RWPE1 (cell line): ENCODE results near the gene SDHB.
A peak's percentile ranks its signal among the peaks of the same experiment; 100 is the strongest.

Experiments used
- CTCF ChIA-PET: fragments of 350-600 bp; sonication (Branson Sonifier 250); formaldehyde crosslinking; extraction: SDS; loops from one replicate; lab custom pipeline; 2021; lab: Yijun Ruan, JAX
- POLR2A ChIA-PET: fragments of 400-600 bp; formaldehyde crosslinking; extraction: SDS; loops from one replicate; lab custom pipeline; 2020; ENCODE audit warnings: antibody characterized with exemption; ENCODE audit not compliant: low non-redundant PET; lab: Yijun Ruan, JAX
- DNase-seq: peaks from one replicate; pipeline ENCODE4 v3.0.0; 2012; ENCODE audit warnings: low spot score
- H3K27ac ChIP-seq: fragments of 450-650 bp; 2 replicates; pipeline ENCODE4 v1.5.1; 2017
- TF ChIP-seq, protein P1 (sequence below): fragments of 450-650 bp; conservative IDR thresholded peaks from 2 replicates; pipeline ENCODE4 v1.5.1; 2017; ENCODE audit warnings: low read depth, mild to moderate bottlenecking

The SDHB gene

DNA sequence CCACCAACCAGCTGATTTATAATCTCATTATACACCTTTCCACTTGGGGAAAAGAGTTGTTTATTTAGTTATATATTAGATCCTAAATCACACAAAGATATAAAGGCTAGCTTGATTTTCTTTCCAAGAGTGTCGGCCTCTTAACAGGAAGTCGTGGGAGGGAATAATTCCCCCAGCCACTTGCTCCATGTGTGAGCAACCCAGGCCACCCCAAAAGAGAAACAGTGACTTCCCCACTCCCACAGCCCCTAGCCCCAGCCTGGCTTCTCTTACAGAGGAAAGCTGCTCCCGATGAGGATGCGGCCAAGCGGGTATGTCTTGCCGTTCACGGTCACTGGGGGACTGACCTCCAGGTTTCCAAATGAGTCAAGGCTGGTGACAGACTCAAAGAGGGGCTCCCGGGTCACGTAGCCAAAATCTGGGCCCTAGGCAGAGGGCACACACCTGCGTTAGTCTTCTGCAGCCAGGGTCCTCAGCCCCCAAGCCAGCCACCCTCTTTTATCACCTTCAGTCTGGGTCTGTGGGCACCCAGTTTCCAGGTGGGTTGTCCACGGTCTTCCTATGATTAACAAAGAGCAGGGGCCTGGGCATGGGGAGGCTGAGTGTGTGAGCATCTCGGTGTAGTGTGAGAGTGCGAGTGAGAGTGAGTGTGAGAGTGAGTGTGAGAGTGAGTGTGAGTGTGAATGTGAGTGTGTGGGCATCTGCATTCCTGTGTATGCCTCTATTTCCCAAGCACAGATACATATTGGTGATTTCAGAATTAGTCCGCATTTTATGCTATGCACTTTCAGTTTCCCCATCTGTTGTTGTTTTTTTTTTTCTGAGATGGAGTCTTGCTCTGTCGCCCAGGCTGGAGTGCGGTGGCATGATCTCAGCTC, 25.4 kb upstream of the SDHB start:
- DNase-seq: no peak
- ChIA-PET CTCF (no interaction called here), POLR2A (no interaction called here)
- TF ChIP-seq, protein P1, sequence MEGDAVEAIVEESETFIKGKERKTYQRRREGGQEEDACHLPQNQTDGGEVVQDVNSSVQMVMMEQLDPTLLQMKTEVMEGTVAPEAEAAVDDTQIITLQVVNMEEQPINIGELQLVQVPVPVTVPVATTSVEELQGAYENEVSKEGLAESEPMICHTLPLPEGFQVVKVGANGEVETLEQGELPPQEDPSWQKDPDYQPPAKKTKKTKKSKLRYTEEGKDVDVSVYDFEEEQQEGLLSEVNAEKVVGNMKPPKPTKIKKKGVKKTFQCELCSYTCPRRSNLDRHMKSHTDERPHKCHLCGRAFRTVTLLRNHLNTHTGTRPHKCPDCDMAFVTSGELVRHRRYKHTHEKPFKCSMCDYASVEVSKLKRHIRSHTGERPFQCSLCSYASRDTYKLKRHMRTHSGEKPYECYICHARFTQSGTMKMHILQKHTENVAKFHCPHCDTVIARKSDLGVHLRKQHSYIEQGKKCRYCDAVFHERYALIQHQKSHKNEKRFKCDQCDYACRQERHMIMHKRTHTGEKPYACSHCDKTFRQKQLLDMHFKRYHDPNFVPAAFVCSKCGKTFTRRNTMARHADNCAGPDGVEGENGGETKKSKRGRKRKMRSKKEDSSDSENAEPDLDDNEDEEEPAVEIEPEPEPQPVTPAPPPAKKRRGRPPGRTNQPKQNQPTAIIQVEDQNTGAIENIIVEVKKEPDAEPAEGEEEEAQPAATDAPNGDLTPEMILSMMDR: no peak
- H3K27ac ChIP-seq: no peak overlapping the region

DNA sequence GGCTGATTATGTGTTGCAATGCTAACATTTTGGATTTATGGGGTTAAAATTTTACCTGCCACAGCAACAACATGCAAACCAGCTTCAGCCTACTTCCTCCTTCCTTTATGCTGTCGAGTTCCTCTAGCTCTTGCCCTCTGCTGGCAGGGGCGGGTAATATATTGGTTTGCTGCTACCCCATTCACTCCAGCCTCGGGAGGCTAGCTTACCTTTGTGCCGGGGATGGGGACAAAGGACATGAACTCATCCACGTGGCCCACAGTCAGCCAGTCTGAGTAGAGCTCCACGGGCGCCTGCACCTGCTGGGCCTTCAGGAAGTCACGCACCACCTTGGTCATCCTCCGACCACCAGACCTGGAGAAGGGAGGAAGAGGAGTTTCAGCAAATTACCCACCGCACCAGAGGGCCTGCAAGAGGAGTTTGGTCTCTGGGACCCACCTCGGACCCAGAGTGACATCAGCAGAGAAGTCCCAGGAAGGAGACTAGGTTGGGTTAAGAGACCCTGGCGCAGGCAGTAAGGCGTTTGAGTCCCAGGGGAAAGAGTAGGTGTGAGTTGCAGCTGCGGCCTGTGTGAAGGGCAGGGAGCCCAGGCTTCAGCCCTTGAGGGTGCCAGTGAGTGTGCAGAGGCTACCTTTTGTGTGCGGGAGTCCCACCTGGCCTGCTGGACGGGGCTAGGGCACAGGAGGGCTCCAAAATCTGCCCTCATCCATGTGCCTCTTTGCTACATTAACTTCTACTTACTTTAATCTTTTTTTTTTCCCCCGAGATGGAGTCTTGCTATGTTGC, 21.8 kb upstream of the SDHB start:
- DNase-seq: peak; percentile 23
- H3K27ac ChIP-seq: no peak overlapping the region
- TF ChIP-seq, protein P1: 0 out of 2 replicates have a peak, but pooled peaks have one; percentile 13
- CTCF ChIA-PET: interaction anchor here (0.5 to 1.4 kb wide), 8 partner anchors 9 to 336 kb away, joined by 3 to 7 read pairs (median 3); no protein-coding TSS in a partner anchor
- POLR2A ChIA-PET: no interaction called here

DNA sequence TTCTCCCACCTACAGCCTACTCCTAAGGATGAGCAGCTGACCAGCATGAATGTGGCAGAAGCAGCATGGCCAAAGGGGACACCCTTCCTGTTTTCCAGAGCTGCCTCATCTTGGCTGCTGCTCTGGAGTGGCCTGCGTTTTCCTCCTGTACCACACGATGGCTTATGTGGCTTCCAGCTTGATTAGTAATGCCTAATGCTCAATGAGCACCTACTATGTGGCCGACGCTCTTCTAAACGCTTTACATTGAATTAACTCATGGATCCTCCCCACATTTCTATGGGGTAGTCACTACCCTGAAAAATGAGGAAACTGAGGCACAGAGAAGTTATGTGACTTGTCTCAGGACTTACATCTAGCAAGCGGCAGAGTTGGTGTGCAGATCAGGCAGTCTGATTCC, 18.0 kb upstream of the SDHB start:
- CTCF ChIA-PET: interaction anchor here (0.6 to 1.1 kb wide), 2 partner anchors 9 to 54 kb away, joined by 4 to 6 read pairs; no protein-coding TSS in a partner anchor
- no peak for DNase-seq
- POLR2A ChIA-PET: no interaction called here
- TF ChIP-seq, protein P1: no peak
- H3K27ac ChIP-seq: no peak overlapping the region

DNA sequence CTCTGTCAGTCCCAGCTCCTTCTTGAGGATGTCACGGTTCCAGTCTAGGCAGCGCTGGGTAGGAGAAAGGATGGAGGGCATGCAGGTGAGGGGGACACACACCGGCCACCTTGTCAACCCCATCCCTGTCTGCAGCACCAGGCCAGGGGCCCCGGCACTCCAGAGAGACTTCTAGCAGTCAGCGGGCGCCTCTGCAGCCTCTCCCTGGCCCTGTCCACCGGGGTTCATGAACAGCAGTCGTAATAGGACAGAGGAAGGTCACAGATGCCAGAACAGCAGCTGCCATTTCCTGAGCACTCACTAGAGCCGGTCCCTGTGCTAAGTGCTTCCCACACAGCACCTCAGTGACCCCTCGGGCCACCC, 16.3 kb upstream of the SDHB start:
- DNase-seq: no peak
- H3K27ac ChIP-seq: no peak overlapping the region
- ChIA-PET POLR2A (no interaction called here), CTCF (no interaction called here)
- TF ChIP-seq, protein P1: no peak

DNA sequence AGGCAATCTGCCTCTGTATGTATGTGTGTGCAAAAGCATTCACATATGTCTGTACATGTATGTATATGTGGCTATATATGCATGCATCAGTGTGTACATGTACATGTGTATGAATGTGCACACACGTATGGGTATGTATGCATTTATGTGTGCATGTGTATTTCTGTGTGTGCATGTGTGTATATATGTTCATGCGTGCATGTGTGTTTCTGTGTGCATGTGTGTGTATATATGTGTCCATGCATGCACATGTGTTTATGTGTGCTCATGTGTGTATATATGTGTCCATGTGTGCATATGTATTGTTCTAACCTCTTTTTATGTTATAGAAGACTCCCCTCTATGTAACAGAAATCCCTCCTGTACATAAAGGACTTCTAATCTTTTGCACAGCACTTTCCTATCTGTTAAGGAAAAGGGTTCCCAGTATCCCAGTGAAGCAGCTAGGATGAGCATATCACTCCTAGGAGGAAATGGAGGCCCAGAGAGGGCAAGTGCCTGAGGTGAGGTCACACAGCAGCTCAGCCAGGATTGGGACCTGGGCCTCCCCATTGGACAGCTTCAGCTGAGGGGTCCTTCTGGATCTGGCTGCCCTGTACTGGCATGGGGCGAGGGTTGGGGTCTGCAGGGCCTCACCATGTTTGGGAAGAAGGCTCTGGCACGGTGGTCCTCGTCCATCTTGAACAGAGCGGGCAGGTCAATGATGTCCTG, 15.8 kb upstream of the SDHB start:
- POLR2A ChIA-PET: no interaction called here
- TF ChIP-seq, protein P1: no peak
- no peak for DNase-seq
- CTCF ChIA-PET: no interaction called here
- H3K27ac ChIP-seq: no peak overlapping the region

DNA sequence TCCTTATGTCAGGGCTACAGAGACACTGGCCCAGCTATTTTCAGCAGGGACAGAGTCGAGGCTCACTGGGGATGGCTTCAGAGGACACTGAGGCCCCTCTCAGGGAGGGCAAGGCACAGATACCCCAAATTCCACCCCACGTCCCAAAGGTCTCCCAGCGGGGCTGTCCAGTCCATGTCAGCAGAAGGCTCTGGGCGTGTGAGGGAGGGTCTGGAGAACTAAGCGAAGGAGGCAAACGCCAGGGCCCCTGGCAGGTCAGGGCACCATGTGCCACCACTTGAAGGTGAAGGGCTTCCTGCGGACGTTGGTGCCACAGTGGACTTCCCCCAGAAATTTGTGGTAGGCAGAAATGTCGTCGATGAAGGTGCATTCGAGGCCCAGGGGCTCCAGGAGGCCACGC, 15.0 kb upstream of the SDHB start:
- TF ChIP-seq, protein P1: no peak
- no peak for DNase-seq
- ChIA-PET CTCF (no interaction called here), POLR2A (no interaction called here)
- no peak overlapping the region for H3K27ac ChIP-seq
